Right ventricle myocardium inferior (tissue), 1 donor: ENCODE data around the gene RIMKLB. TPM values are rescaled to one million over a fixed set of nuclear protein-coding genes. Genes with fewer than 3 reads are reported as not detected.
"Not testable (repeated sequence)": the region's sequence is repeated elsewhere in the genome, so short reads cannot be mapped to it uniquely, and the experiment has no call there.

ENCODE experiments used
- ATAC-seq: fragments of 200-7000 bp; cut with Tn5 transposase; one replicate; pipeline ENCODE4 v1.9.1; 2020; ENCODE audit warnings: mild to moderate bottlenecking, moderate library complexity
- DNase-seq: peaks from one replicate; pipeline ENCODE4 v3.0.0; 2021; ENCODE audit errors: missing footprints
- intact Hi-C: fragments of 100-400 bp; cut with DNase I; formaldehyde crosslinking; loops from one replicate; pipeline ENCODE4 v1.11.0; 2022
- total RNA-seq: library from RNA; stranded (reverse); fragmentation: NEBNext Ultra II Directional; extraction: Animal tissue kit (Norgen Biotek cat#: 25700); gene quantifications from one replicate; pipeline ENCODE4 v1.2.1, GENCODE V29; 2021
- donor health status: DM: no; HTN: yes; CAD: no; lungs with severe emphysema.

The RIMKLB gene
- total RNA-seq, 1 donor from 2014 or later = 12.5 TPM

GRCh38 chr12:8746046-8746445 lies 48.3 kb downstream of the RIMKLB start:
- no peak for ATAC-seq
- no peak for DNase-seq
- intact Hi-C loops = no loop called here

DNA sequence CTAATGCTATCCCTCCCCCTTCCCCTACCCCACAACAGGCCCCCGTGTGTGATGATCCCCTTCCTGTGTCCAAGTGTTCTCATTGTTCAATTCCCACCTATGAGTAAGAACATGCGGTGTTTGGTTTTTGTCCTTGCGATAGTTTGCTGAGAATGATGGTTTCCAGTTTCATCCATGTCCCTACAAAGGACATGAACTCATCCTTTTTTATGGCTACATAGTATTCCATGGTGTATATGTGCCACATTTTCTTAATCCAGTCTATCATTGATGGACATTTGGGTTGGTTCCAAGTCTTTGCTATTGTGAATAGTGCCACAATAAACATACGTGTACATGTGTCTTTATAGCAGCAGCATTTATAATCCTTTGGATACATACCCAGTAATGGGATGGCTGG lies 62.3 kb downstream of the RIMKLB start:
- DNase-seq, ATAC-seq, intact Hi-C loops: not testable (repeated sequence)

DNA sequence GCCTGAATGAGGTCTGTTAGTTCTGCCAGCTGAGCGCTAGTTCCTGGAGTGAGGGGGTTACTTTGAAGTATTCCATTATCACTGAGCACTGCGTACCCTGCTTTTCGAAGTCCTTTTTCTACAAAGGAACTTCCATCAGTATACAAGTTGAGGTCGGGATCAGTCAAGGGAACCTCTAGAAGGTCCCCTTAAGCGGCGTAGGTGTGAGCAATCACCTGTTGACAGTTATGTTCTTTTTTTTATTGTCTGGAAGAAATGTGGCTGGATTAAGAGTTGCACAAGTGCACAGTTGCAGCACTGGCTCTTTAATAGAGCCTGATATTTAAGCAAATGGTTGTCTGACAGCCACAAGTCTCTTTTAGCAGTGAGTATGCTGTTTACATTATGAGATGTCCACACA lies 64.9 kb downstream of the RIMKLB start:
- intact Hi-C loops, DNase-seq, ATAC-seq: not testable (repeated sequence)

GRCh38 chr12:8766121-8766520 lies 68.3 kb downstream of the RIMKLB start:
- DNase-seq = not testable (repeated sequence)

GRCh38 chr12:8770499-8770898 lies 72.7 kb downstream of the RIMKLB start:
- ATAC-seq (no peak), DNase-seq (no peak)
- intact Hi-C loops = no loop called here

More at GRCh38 chr12:8766121-8766520, 68.3 kb downstream of the RIMKLB start:
- intact Hi-C loops, ATAC-seq: not testable (repeated sequence)

- intact Hi-C loops = no loop called here
- DNase-seq = no peak
- no peak for ATAC-seq
Measured at GRCh38 chr12:8771072-8771471, 73.3 kb downstream of the RIMKLB start.

DNA sequence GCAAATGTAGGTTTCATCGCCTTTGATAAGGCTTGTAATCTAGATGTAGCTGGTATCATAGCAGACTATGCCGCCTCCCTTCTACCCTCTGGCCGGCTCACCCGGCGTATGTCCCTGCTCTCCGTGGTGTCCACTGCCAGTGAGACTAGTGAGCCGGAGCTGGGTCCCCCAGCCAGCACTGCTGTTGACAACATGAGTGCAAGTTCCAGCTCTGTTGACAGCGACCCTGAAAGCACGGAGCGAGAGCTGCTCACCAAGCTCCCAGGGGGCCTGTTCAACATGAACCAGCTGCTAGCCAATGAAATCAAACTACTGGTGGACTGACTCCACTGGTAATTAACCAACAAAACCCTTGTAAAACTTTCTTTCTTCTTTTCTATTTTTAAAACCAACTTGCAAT lies 75.7 kb downstream of the RIMKLB start:
- DNase-seq (peak; percentile 72), ATAC-seq (peak; percentile 89)
- intact Hi-C loops = no loop called here

- ATAC-seq (no peak), DNase-seq (no peak)
- intact Hi-C loops = loop anchor here (5.0 kb wide), 1 partner anchor 97 kb away; no protein-coding TSS in a partner anchor
Measured at GRCh38 chr12:8779281-8779680, 81.5 kb downstream of the RIMKLB start.

DNA sequence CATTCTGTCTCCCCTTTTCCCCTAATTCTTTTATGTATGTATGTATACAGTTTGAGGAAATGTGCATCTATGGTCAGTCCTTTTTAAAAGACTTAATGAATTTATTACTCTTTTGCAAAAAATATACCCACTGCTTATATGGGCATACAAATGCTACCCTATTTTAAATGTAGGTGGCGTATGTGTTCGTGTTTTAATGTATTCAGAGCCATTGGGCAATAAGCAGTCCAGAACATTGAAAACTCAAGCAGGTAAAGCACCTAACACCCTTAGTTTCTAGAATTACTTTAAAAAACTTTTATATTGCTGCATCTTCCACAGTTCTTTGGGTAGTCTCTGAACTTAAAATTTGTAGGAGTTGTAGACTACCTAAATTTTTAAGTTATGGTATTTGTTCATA lies 82.1 kb downstream of the RIMKLB start:
- ATAC-seq = no peak
- intact Hi-C loops = loop anchor here (2.0 to 5.0 kb wide), 3 partner anchors 98 to 259 kb away; no protein-coding TSS in a partner anchor
- DNase-seq = no peak

GRCh38 chr12:8780389-8780788 lies 82.6 kb downstream of the RIMKLB start:
- ATAC-seq = peak; percentile 54
- intact Hi-C loops = loop anchor here (2.0 kb wide), 2 partner anchors 110 to 258 kb away; no protein-coding TSS in a partner anchor
- DNase-seq = no peak

- no peak for DNase-seq
- intact Hi-C loops = loop anchor here (2.0 kb wide), 2 partner anchors 109 to 257 kb away; no protein-coding TSS in a partner anchor
- ATAC-seq = no peak
Measured at GRCh38 chr12:8781381-8782127, 83.8 kb downstream of the RIMKLB start.

- intact Hi-C loops = no loop called here
- ATAC-seq (no peak), DNase-seq (no peak)
Measured at GRCh38 chr12:8784290-8784888, 86.6 kb downstream of the RIMKLB start.

DNA sequence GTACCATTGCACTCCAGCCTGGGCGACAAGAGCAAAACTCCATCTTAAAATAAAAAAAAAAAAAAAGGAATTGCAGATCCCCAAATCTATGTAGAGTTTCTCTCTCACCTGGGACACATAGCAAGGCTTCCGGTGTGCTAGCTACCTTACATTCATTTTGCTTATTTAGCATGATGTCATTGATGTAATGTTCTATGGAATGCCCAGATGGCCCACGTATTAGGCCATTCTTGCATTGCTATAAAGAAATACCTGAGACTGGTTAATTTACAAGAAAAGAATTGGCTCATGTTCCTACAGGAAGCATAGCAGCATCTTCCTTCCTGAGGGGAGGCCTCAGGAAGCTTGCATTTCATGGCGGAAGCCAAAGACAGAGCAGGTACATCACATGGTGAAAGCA lies 87.7 kb downstream of the RIMKLB start:
- intact Hi-C loops = no loop called here
- no peak for ATAC-seq
- DNase-seq = no peak

- DNase-seq, ATAC-seq, intact Hi-C loops: not testable (repeated sequence)
Measured at GRCh38 chr12:8787206-8787605, 89.4 kb downstream of the RIMKLB start.

GRCh38 chr12:8788706-8789105 lies 90.9 kb downstream of the RIMKLB start:
- ATAC-seq, intact Hi-C loops, DNase-seq: not testable (repeated sequence)

DNA sequence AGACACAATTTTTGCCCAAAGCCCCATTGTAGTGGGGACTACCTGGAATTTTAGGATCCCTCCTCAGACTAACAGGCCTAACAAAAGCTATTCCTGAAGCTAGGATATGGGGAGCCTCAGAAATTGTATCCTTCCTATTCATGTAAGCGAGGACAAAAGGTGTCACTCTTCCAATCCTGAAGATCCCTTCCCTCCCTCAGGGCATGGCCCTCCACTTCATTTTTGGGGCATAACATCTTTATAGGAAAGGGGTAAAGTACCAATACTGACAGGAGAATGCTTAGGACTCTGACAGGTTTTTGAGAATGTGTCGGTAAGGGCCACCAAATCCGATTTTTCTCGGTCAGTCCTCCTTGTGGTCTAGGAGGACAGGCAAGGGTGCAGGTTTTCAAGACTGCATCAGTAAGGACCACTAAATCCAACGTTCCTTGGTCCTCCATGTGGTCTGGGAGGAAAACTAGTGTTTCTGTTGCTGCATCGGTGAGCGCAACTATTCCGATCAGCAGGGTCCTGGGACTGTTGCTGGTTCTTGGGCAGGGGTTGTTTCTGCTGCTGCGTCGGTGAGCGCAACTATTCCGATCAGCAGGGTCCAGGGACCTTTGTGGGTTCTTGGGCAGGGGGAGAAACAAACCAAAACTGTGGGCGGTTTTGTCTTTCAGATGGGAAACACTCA lies 91.7 kb downstream of the RIMKLB start:
- intact Hi-C loops, DNase-seq, ATAC-seq: not testable (repeated sequence)

GRCh38 chr12:8793226-8793625 lies 95.4 kb downstream of the RIMKLB start:
- ATAC-seq, DNase-seq, intact Hi-C loops: not testable (repeated sequence)

DNA sequence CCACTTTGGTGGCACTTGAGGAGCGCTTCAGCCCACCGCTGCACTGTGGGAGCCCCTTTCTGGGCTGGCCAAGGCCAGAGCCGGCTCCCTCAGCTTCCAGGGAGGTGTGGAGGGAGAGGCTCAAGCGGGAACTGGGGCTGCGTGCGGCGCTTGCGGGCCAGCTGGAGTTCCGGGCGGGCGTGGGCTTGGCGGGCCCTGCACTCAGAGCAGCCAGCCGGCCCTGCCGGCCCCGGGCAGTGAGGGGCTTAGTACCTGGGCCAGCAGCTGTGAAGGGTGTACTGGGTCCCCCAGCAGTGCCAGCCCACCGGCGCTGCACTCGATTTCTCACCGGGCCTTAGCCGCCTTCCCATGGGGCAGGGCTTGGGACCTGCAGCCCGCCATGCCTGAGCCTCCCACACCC lies 96.8 kb downstream of the RIMKLB start:
- DNase-seq, ATAC-seq, intact Hi-C loops: not testable (repeated sequence)

DNA sequence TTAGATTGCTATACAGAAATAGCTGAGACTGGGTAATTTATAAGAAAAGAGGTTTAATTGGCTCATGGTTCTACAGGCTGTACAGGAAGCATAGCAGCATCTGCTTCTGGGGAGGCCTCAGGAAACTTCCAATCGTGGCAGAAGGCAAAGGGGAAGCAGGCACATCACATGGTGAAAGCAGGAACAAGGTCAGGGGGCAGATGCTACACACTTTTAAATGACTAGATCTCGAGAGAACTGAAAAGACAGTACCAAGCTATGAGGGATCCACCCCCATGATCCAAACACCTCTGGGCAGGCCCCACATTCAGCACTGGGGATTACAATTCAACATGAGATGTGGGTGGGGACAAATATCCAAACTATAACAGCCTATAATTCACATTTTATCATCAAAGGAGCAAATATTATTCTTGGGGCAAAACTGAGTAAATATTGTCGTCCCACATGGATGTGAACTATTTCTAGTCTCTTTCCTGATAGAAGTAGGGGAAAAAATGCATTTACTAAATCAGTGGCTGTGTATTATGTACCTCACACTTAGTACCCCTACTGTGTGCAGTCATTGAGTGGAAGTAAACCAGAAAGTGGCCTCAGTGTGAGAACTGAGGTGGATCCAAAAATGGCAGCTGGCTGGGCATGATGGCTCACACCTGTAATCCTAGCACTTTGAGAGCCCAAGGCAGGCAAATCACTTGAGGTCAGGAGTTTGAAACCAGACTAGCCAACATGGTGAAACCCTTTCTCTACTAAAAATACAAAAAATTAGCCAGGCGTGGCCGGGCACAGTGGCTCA lies 99.2 kb downstream of the RIMKLB start:
- ATAC-seq (no peak), DNase-seq (no peak)
- intact Hi-C loops = no loop called here
